GM19463 (cell line): Measurements from ENCODE around the gene SMC3.
A peak's percentile ranks its signal among the peaks of the same experiment; 100 is the strongest.

Experiments used
- ATAC-seq: cut with Tn5 transposase; IDR thresholded peaks from one replicate; pipeline ENCODE4 v1.9.1; 2021; ENCODE audit warnings: mild to moderate bottlenecking, moderate library complexity; ENCODE audit not compliant: unreplicated experiment

SMC3 gene

GRCh38 chr10:110643653-110644597, 76.4 kb downstream of the SMC3 start, which contains the start of gene RBM20:
RBM20 (plus strand) TSS chr10:110644336; CDS start chr10:110644455, 119 bp downstream.
- peak; percentile 36 for ATAC-seq

DNA sequence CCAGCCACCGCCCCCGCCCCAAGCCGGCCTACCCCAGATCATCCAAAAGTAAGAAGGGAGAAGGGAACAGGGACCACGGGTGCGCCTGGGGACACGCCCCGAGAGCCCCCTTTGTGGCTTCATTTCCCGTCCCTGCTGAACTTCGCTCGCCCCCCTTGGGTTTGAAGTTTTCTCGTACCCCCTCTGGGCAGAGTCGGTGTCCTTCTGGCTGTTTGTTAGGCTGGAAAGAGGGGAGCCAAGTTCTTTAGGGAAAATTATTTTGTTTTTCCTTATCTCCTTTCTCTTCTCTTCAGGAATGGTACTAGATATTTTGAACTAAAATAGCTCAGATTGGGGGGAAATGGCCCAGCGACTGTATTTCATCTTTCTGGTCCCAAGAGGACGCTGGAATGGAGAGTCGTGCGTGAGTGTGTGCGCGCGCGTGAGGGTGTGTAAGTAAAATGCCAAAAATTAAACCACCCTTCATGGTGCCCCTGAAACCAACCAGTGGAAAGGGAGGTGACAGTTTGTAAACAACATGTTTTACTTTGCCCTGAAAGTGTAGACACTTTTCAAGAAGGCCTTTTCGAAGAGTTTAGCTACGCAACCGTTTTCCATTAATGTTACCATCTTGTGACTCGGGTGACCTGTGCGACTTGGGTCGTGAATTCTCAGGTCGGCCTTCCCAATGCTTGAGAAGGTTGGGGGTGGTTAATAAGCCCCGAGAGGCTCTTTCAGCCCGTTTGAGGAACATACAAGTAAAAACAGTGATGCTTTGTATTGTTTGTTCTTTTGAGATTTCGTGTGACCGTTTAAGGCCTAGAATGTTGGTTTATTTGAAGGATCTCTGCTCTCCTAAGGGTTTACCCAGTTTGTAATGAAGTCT, 77.3 kb downstream of the SMC3 start:
- ATAC-seq = no peak

DNA sequence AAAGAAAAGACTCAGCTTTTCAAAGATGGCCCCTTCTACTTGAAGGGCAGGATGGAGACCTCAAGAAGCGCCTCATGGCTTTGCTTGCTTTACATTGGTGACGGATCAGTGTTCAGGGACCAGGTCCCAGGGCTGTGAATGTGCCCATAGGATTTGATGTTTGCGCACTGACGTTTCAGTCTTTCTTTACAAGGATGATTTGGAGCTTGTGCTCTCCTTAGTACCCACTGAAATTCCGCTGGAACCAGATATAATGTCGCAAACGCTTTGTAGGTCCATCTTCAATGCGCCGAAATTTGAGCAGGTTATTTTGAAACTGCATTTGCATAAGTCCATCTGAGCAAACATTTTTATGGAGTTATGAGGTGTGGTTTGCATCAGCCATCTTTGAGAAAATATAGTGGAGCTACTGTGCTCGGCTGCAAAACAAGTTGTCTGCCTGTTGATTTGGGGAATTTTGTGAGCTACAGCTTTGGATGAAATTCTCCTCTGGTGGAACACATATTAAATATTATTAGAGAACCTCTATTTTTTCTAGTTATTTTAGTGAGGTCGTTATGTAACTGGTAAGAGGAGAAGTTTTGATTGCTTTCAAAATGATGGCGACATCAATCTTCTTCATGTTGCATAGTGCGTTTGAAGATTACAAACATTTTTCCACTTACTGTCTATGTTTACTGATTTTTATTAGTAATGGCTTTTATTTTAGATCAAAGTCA, 79.1 kb downstream of the SMC3 start:
- ATAC-seq = no peak

DNA sequence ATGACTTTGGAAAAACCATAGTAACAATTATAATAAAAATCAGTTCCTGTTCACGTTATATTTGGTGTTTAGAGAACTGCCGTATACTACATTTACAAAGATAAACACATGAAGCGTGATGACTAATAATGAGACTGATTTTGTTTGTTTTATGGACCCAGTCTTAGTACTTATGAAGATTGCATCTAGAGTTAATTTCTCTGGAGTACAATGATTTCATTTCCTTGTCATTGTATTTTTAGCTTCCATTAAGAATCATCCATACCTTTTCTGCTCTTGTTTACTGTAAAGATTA, 79.6 kb downstream of the SMC3 start:
- no peak for ATAC-seq

DNA sequence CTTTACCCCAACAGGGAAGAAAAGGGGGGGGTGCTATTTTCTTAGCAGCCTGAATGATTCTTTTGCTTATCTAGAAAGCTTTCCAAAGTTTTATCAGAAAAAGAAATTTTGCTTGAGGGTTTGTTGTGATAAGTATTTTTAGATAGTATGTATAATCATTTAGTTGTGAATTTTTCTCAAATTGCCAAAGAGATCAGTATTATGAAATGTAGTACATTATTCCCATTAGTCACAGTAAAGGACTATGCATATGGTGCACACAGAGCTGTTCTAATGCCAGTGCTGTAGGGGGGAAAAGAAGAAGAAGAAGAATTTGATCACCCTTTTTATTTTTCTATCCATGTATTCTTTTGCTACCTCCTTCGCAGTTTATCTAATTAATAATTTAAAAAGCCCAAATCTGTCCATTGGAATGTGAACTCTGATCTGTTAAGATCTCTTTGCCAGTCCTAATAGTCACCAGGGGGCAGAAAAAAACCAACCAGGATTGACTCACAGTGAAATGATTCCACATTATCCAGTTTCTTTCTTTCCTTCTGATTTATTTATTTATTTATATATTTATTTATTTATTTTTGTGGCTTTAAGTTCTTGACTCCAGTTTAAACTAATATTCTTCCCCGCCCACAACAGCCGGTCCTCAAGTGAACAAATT, 81.3 kb downstream of the SMC3 start:
- no peak for ATAC-seq

DNA sequence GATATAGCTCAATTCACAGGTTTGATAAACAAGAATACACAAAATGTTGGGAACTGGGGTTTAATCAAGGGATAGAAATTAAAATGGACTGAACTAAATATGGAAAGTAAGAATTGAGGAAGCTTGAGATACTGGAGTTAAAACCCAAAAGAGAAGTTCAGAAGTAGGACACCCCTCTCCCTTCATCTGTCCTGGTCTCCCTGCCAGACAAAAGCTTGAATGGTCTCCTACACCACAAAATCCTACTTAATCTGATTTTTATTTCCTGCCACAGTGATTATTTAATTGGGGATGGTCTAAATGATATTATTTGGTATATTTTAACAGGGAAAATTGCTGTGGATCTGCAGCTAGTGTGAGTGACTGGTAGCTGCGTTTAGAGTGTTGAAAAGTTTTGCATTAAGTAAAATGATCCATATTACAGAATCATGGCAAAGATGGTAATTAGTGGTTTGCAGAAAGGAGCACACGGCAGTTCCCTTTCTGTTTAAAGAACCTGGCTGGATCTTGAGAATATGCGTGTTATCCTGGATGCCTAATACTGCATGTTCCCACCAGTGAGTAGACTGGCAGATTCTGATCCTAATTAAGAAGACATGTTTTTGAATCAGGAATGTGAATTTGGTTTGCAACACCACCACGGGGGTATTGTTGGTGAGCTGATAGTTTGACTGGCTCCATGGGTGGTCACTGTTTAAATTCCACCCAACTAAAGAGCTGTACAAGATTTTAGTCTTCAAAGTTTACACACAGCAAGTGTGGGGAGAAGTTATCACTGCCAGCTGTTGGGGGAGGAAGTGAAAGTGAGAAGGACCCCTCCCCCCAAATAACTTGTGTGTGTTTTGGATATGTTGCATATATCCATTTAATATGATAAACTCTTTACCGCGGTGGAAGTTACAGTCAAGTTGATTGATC, 82.1 kb downstream of the SMC3 start:
- ATAC-seq = no peak

DNA sequence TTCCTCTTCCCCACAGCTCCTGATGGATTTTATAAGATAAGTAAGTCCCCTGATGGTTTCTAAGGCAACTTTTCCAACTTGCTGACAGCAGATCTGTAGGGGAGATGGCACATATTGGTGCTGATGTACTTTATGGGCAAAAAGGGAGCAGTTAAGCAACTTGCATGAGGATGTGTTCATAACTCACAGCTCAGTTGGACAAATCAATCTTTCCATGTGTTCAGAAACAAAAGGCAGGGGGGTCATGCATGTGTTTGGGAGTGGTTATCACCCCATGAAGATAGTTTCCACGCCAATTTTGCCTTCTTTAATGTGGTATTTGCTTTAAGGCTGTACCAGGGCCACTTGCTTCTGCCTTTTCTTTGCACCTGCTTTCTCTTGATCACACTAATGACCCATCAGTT, 82.8 kb downstream of the SMC3 start:
- no peak for ATAC-seq

DNA sequence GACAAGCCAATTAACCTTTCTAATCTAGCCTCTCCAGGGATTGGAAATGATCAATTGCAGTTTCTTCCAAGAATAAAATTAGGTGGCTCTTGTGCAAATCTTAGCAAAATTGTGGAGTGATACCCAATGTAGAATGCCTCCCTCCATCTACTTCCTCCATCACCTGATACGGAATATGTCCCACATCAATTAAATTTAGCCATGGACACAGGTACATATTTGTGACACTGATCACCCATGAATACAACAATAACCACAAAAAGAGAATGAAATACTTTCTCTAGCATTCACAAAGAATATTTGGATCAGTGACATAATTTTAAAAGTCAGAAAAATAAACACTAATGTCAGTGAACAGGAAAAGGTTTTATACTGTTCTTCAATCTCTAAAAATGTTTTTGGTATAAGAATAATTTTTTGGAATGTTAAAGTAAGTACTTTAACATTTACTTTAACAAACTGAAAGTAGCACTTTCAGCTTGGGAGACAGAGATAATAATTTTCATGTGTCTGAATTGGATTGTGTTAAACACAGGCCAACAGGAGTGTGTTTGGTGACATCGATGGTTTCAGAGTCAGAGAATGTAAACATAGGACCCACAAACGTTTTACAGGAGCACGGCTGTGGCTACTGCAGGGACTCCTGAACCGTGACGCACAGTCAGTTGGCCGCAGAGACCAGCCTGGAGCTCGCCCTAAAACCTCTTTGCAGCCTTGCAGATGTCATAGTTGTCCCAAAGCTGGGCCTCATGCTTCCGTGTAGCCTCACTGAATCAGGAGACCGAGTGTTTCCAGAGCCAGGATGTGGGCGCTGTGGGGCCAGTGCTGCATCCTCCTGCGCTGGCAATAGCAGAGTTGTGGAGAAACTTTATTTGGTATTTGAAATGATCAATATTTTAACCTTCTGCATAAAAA, 83.8 kb downstream of the SMC3 start:
- ATAC-seq = peak; percentile 85

DNA sequence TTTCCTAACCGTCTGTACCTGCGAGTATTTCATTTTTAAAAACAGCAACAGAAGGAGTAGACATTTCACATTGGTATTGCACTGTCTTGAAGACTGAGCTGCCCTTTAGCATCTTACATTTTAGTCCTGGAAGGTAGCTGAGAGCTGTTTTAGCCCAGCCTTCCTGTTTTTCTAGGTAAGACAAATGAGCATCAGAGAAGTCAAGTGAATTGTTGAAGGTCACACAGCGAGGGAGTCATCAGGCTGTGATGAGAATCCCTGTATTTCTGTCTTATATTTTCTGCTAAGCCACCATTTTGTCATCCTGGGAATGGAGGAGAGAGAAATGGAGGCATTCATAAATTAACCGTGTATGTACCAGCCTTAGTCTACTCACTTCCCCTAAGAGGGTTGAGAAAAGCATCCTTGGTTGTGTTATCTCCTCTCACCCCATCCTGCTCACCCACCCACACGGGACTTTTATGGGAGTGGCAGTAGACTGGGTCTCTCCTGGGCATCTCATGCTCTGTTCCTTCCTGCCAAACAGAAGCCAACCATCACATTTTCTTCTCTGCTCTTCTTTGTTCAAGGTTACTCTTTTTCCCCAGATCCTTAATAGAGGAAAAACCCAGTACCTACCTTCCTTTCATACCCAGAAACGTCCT, 85.1 kb downstream of the SMC3 start:
- no peak for ATAC-seq
